ENCODE measurements around the gene NPTN. TPM values are rescaled to one million over a fixed set of nuclear protein-coding genes. Genes with fewer than 3 reads are reported as not detected.

Gene NPTN
- total and polyA plus RNA-seq, 9 of the 15 experiments (the other 6 are each of a cell fraction or from before 2014, with no cell fraction given) = 9.6 to 48.5 (median 21.7) TPM

DNA sequence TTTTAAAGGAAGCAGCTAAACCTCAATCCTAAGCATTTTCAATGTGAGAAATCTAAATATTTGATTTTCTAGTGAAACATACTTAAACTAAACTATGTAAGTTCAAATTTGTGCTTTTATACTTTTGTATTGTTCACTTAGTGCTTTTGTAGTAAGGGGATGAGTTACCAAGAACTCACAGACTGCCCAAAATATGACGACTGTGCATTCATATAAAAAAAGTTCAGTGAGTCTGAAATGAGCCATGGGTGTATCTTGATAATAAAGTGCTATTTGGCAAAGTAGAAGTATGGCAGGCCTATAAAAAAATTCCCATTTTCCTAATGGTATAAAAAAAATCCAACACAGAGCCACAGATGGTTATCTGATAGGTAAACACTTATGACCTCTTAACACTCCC, 66.2 kb downstream of the NPTN start:
- POLR2A ChIA-PET = no interaction called here
- Histone ChIP-seq H3K36me3 (ENCODE audit: control insufficient read depth, insufficient read depth, low read length) (peaks cover 62% of the 10 kb centered on the region; the same call in 2 of the 3 replicates), H3K4me2 (ENCODE audit: insufficient read depth, low read length) (no peak overlapping the region), H4K20me1 (replicated peaks; ENCODE audit: control insufficient read depth, insufficient read depth, low read length) (peaks cover 4% of the 10 kb centered on the region; the same call in 1 of the 2 replicates), H3K9me1 (ENCODE audit: control insufficient read depth, insufficient read depth, low read length) (no peaks in the 10 kb centered on the region), H3K9ac (ENCODE audit: insufficient read depth in 1 of 2, low read depth in 2 of 2, low read length in 2 of 2) (no peak overlapping the region), H3K4me1 (replicated peaks in 1 of 2; ENCODE audit: control insufficient read depth in 2 of 2, insufficient read depth in 2 of 2, low read length in 2 of 2) (peaks cover 0 to 11% of the 10 kb centered on the region in 2 experiments; a peak in 3 of 5 replicates), H3K79me2 (ENCODE audit: control insufficient read depth, insufficient read depth, low read length) (no peaks in the 10 kb centered on the region), H3K4me3 (no peak overlapping the region), H2AFZ (ENCODE audit: low read depth, low read length) (no peak overlapping the region), H3K27ac (ENCODE audit: extremely low read depth, low read depth, low read length) (no peak overlapping the region), H3K27me3 (ENCODE audit: control insufficient read depth in 2 of 2, insufficient read depth in 2 of 2, low read length in 2 of 2) (no peaks in the 10 kb centered on the region), H3K9me3 (replicated peaks; ENCODE audit: control insufficient read depth, insufficient read depth, low read depth, low read length) (no peaks in the 10 kb centered on the region)
- CTCF ChIA-PET (ENCODE audit: low intra/inter-chr PET ratio) = no interaction called here
- ATAC-seq = no peak
- DNase-seq (ENCODE audit: extremely low read depth in 1 of 4, low spot score in 3 of 4) = no peak
- in situ Hi-C loops (cut with MboI) = no loop called here
- no TSS peak for BruUV-seq (replicated peaks)
- no peak for FAIRE-seq
- WGBS (ENCODE audit: insufficient coverage, low coverage, missing lambda C conversion rate) = 73% methylated on average over 1 of the region's 1 CpG
- intact Hi-C loops (cut with micrococcal nuclease) = no loop called here
- TF ChIP-seq, protein P1, sequence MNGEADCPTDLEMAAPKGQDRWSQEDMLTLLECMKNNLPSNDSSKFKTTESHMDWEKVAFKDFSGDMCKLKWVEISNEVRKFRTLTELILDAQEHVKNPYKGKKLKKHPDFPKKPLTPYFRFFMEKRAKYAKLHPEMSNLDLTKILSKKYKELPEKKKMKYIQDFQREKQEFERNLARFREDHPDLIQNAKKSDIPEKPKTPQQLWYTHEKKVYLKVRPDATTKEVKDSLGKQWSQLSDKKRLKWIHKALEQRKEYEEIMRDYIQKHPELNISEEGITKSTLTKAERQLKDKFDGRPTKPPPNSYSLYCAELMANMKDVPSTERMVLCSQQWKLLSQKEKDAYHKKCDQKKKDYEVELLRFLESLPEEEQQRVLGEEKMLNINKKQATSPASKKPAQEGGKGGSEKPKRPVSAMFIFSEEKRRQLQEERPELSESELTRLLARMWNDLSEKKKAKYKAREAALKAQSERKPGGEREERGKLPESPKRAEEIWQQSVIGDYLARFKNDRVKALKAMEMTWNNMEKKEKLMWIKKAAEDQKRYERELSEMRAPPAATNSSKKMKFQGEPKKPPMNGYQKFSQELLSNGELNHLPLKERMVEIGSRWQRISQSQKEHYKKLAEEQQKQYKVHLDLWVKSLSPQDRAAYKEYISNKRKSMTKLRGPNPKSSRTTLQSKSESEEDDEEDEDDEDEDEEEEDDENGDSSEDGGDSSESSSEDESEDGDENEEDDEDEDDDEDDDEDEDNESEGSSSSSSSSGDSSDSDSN (IDR thresholded peaks at IDR 0.05; ENCODE audit: borderline replicate concordance in 1 of 2, low read depth in 2 of 2, low read length in 2 of 2) = no peak
- TF ChIP-seq RFX1 (IDR thresholded peaks at IDR 0.05) (no peak), ERF (CRISPR knock-in tag; IDR thresholded peaks at IDR 0.05) (no peak), CREB1 (IDR thresholded peaks at IDR 0.05) (no peak), CREB1 (CRISPR knock-in tag; IDR thresholded peaks at IDR 0.05) (no peak), ZC3H8 (IDR thresholded peaks at IDR 0.05) (no peak), ZNF316 (IDR thresholded peaks at IDR 0.05) (peak; percentile 63), TAF15 (IDR thresholded peaks at IDR 0.05; ENCODE audit: low read depth, low read length) (no peak)
- TF ChIP-seq, protein P2, sequence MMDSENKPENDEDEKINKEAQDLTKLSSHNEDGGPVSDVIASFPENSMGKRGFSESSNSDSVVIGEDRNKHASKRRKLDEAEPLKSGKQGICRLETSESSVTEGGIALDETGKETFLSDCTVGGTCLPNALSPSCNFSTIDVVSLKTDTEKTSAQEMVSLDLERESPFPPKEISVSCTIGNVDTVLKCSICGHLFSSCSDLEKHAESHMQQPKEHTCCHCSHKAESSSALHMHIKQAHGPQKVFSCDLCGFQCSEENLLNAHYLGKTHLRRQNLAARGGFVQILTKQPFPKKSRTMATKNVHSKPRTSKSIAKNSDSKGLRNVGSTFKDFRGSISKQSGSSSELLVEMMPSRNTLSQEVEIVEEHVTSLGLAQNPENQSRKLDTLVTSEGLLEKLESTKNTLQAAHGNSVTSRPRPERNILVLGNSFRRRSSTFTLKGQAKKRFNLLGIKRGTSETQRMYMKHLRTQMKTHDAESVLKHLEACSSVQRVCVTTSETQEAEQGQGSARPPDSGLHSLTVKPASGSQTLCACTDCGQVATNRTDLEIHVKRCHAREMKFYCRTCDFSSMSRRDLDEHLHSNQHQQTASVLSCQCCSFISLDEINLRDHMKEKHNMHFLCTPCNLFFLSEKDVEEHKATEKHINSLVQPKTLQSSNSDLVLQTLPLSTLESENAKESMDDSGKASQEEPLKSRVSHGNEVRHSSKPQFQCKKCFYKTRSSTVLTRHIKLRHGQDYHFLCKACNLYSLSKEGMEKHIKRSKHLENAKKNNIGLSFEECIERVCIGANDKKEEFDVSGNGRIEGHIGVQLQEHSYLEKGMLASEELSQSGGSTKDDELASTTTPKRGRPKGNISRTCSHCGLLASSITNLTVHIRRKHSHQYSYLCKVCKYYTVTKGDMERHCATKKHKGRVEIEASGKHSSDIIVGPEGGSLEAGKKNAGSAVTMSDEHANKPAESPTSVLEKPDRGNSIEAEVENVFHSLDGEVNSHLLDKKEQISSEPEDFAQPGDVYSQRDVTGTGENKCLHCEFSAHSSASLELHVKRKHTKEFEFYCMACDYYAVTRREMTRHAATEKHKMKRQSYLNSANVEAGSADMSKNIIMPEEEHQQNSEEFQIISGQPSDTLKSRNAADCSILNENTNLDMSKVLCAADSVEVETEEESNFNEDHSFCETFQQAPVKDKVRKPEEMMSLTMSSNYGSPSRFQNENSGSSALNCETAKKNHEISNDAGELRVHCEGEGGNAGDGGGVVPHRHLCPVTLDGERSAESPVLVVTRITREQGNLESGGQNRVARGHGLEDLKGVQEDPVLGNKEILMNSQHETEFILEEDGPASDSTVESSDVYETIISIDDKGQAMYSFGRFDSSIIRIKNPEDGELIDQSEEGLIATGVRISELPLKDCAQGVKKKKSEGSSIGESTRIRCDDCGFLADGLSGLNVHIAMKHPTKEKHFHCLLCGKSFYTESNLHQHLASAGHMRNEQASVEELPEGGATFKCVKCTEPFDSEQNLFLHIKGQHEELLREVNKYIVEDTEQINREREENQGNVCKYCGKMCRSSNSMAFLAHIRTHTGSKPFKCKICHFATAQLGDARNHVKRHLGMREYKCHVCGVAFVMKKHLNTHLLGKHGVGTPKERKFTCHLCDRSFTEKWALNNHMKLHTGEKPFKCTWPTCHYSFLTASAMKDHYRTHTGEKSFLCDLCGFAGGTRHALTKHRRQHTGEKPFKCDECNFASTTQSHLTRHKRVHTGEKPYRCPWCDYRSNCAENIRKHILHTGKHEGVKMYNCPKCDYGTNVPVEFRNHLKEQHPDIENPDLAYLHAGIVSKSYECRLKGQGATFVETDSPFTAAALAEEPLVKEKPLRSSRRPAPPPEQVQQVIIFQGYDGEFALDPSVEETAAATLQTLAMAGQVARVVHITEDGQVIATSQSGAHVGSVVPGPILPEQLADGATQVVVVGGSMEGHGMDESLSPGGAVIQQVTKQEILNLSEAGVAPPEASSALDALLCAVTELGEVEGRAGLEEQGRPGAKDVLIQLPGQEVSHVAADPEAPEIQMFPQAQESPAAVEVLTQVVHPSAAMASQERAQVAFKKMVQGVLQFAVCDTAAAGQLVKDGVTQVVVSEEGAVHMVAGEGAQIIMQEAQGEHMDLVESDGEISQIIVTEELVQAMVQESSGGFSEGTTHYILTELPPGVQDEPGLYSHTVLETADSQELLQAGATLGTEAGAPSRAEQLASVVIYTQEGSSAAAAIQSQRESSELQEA (IDR thresholded peaks at IDR 0.05; ENCODE audit: low read depth) = no peak
